HL-60 (cell line): ENCODE results near the gene FBXO11.
"Not testable (repeated sequence)": the region's sequence is repeated elsewhere in the genome, so short reads cannot be mapped to it uniquely, and the experiment has no call there.

ENCODE experiments used
- DNase-seq, 2 experiments: peaks; one replicate each; pipeline ENCODE4 v3.0.0-alpha.2; 2010 to 2020; ENCODE audit warnings: low read depth in 1 of 2, low spot score in 1 of 2
- H3K27ac ChIP-seq: fragments of 250-450 bp; sonication (Bioruptor Pico); replicated peaks from 2 replicates; pipeline ENCODE4 v1.5.1; 2020; ENCODE audit warnings: mild to moderate bottlenecking, moderate library complexity
- H3K27me3 ChIP-seq: fragments of 250-450 bp; sonication (Bioruptor Pico); 2 replicates; pipeline ENCODE4 v1.5.1; 2021; ENCODE audit warnings: mild to moderate bottlenecking, moderate library complexity; ENCODE audit not compliant: insufficient read depth, poor library complexity, severe bottlenecking
- H3K4me3 ChIP-seq: replicated peaks from 2 replicates; pipeline ENCODE4 v1.5.1; 2011; ENCODE audit warnings: mild to moderate bottlenecking, control low read depth, low read length; ENCODE audit not compliant: insufficient read depth
- GABPA ChIP-seq: IDR thresholded peaks from 2 replicates; pipeline ENCODE4 v1.6.1; 2012; ENCODE audit warnings: low read depth
- POLR2AphosphoS5 ChIP-seq: IDR thresholded peaks from 2 replicates; pipeline ENCODE4 v1.6.1; 2012; ENCODE audit warnings: low read depth
- SPI1 ChIP-seq: IDR thresholded peaks from 2 replicates; pipeline ENCODE4 v1.6.1; 2012; ENCODE audit warnings: low read depth, mild to moderate bottlenecking, borderline replicate concordance
- TF ChIP-seq, protein P1 (sequence below): IDR thresholded peaks from one replicate; pipeline ENCODE4 v1.5.1; 2011; ENCODE audit warnings: low read length, control low read depth, inconsistent platforms; ENCODE audit not compliant: insufficient read depth
- TF ChIP-seq, protein P2 (sequence below): IDR thresholded peaks from 2 replicates; pipeline ENCODE4 v1.6.1; 2012; ENCODE audit warnings: low read depth; ENCODE audit not compliant: insufficient replicate concordance

FBXO11 gene

DNA sequence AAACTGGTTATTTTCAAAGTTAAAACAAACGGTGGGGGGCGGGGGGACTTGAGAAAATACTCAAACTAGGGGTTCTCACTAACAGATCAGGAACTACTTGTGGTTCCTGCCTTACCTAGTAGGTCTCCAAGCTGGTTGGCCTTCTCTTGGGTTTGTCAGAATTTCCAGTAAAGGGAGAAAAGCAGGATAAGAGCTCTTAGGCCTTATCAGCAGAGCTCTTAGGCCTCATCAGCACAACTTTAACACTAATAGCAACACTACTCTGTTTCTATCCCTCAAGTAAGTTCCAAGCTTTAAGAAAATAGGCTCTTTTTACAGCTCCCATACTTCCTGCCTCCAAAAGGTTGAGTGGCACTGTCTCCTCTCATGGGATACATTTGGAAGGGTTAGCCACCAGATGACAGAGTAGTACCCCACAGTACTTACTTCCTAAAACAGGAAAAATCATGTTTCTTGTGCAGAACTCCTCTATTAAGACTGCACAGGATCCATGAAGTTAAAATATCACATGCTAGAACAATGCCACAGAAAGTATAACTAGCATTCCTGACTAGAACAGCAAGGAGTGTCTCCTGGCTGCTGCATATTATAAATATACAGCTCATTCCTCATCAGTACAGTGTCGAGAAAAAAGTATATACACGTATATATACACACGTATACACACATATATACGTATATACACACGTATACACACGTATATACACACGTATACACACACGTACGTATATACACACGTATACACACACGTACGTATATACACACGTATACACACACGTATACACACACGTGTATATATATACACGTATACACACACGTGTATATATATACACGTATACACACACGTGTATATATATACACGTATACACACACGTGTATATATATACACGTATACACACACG lies 6.1 kb downstream of the FBXO11 start:
- TF ChIP-seq SPI1, result no peak
- TF ChIP-seq POLR2AphosphoS5, result no peak
- TF ChIP-seq GABPA, result no peak
- TF ChIP-seq, protein P1, sequence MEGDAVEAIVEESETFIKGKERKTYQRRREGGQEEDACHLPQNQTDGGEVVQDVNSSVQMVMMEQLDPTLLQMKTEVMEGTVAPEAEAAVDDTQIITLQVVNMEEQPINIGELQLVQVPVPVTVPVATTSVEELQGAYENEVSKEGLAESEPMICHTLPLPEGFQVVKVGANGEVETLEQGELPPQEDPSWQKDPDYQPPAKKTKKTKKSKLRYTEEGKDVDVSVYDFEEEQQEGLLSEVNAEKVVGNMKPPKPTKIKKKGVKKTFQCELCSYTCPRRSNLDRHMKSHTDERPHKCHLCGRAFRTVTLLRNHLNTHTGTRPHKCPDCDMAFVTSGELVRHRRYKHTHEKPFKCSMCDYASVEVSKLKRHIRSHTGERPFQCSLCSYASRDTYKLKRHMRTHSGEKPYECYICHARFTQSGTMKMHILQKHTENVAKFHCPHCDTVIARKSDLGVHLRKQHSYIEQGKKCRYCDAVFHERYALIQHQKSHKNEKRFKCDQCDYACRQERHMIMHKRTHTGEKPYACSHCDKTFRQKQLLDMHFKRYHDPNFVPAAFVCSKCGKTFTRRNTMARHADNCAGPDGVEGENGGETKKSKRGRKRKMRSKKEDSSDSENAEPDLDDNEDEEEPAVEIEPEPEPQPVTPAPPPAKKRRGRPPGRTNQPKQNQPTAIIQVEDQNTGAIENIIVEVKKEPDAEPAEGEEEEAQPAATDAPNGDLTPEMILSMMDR, result no peak
- TF ChIP-seq, protein P2, sequence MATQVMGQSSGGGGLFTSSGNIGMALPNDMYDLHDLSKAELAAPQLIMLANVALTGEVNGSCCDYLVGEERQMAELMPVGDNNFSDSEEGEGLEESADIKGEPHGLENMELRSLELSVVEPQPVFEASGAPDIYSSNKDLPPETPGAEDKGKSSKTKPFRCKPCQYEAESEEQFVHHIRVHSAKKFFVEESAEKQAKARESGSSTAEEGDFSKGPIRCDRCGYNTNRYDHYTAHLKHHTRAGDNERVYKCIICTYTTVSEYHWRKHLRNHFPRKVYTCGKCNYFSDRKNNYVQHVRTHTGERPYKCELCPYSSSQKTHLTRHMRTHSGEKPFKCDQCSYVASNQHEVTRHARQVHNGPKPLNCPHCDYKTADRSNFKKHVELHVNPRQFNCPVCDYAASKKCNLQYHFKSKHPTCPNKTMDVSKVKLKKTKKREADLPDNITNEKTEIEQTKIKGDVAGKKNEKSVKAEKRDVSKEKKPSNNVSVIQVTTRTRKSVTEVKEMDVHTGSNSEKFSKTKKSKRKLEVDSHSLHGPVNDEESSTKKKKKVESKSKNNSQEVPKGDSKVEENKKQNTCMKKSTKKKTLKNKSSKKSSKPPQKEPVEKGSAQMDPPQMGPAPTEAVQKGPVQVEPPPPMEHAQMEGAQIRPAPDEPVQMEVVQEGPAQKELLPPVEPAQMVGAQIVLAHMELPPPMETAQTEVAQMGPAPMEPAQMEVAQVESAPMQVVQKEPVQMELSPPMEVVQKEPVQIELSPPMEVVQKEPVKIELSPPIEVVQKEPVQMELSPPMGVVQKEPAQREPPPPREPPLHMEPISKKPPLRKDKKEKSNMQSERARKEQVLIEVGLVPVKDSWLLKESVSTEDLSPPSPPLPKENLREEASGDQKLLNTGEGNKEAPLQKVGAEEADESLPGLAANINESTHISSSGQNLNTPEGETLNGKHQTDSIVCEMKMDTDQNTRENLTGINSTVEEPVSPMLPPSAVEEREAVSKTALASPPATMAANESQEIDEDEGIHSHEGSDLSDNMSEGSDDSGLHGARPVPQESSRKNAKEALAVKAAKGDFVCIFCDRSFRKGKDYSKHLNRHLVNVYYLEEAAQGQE, result no peak
- no peak for DNase-seq
- no peak overlapping the region for H3K27ac ChIP-seq
- no peak overlapping the region for H3K4me3 ChIP-seq
- H3K27me3 ChIP-seq, result no peaks in the 10 kb centered on the region

GRCh38 chr2:47897883-47898731 lies 8.2 kb downstream of the FBXO11 start:
- no peaks in the 10 kb centered on the region for H3K27me3 ChIP-seq
- H3K4me3 ChIP-seq, result no peak overlapping the region
- TF ChIP-seq SPI1 (no peak), POLR2AphosphoS5 (no peak), GABPA (no peak)
- TF ChIP-seq, protein P2, result no peak
- TF ChIP-seq, protein P1, result no peak
- DNase-seq, result no peak
- no peak overlapping the region for H3K27ac ChIP-seq

DNA sequence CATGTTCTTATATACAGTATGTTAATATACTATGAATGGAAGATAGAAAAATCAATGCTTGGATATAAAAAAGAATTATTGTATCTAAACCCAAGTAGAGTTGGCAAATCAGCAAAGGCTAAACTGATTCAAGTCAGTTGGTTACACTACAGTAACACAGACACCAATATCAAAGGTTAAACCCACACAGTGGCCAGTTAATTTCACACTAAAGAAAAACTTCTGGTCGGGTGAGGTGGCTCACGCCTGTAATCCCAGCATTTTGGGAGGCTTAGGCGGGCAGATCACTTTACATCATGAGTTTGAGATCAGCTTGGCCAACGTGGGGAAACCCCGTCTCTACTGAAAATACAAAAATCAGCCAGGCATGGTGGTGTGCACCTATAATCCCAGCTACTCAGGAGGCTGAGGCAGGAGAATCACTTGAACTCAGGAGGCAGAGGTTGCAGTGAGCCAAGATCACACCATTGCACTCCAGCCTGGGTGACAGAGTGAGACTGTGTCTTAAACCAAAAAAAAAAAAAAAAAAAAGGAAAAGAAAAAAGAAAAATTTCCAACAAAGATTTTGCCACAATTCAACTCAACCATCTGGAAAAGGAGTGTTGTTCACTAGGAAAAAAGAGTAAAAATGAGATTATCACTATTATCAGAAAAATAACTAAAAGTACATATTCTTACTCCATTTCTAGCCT lies 9.0 kb downstream of the FBXO11 start:
- H3K27me3 ChIP-seq, DNase-seq, H3K27ac ChIP-seq, H3K4me3 ChIP-seq: not testable (repeated sequence)
